Measurements from ENCODE around the gene NANOS2. TPM values are rescaled to one million over a fixed set of nuclear protein-coding genes. Genes with fewer than 3 reads are reported as not detected.

The NANOS2 gene
- total and polyA plus RNA-seq, 2 of the 13 experiments (the other 11 are each of a cell fraction or from before 2014, with no cell fraction given): not detected

DNA sequence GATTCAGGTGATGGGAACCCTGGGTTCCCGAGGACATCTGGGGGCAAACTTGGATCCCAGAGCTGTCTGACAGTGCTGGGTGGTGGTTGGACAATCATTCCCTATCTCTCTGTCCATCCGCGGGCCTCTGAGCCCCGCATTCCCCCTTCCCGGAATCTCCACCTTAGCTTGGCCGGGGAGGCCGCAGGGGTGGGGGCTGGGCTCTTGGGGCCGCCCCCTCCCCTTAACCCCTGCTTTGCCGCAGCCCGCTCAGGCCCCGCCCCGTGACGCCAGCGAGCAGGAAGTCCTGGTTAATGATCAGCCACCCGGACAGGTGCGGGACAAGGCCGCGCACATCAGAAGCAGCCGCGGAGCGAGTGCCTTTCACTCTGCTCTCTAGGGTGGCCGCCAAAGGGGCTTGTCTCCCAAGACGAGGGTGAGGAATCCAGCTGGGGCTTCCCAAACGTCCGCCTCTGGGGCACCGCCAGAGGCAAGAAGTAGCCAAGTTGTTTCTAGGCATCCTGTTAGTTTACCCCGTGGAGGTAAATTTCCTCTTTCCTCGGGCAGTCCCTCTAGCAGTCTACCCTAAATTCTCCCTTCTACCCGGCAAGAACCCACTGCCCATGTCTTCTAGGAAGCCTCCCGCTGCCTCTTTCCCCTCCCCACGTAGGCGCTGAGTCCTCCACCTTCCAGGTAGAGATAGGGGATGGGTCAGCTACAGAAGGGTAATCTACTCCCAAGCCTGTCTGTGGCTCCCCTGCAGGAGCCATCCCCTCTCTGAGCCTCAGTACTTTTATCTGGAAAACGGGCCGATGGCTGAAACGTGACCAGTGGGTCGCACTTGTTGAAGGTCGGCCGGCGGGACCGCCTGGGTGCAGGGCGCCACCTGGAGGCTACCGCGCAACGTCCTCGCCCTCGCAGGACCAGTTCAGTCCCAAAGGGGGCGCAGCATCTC lies 31.7 kb downstream of the NANOS2 start (continued):
- TF ChIP-seq ZNF282 (IDR thresholded peaks at IDR 0.05; ENCODE audit: partially characterized antibody) (no peak), ARNT (IDR thresholded peaks at IDR 0.05) (no peak), ZNF354B (CRISPR knock-in tag; IDR thresholded peaks at IDR 0.05) (0 out of 2 replicates have a peak, but pooled peaks have one; percentile 66), DNMT1 (CRISPR knock-in tag; IDR thresholded peaks at IDR 0.05) (no peak; the same call in 1 of the 2 replicates), ZBTB42 (CRISPR knock-in tag; IDR thresholded peaks at IDR 0.05) (0 out of 2 replicates have a peak, but pooled peaks have one; percentile 51), NPAS2 (CRISPR knock-in tag; IDR thresholded peaks at IDR 0.05; ENCODE audit: borderline replicate concordance) (no peak), HNRNPUL1 (IDR thresholded peaks at IDR 0.05; ENCODE audit: low read depth, low read length) (peak; percentile 99), ARID4A (CRISPR knock-in tag; IDR thresholded peaks at IDR 0.05; ENCODE audit: borderline replicate concordance) (peak; percentile 56; the same call in 1 of the 2 replicates), ZNF737 (CRISPR knock-in tag; IDR thresholded peaks at IDR 0.05; ENCODE audit: borderline replicate concordance) (no peak), ONECUT2 (CRISPR knock-in tag; IDR thresholded peaks at IDR 0.05) (0 out of 2 replicates have a peak, but pooled peaks have one; percentile 4), RFXAP (CRISPR knock-in tag; IDR thresholded peaks at IDR 0.05; ENCODE audit: borderline replicate concordance) (no peak; the same call in 1 of the 2 replicates), ZNF121 (CRISPR knock-in tag; IDR thresholded peaks at IDR 0.05) (peak; percentile 84), ZFP90 (CRISPR knock-in tag; IDR thresholded peaks at IDR 0.05; ENCODE audit: borderline replicate concordance) (no peak), SPEN (CRISPR knock-in tag; IDR thresholded peaks at IDR 0.05; ENCODE audit: low read depth) (peak; percentile 46; the same call in 1 of the 2 replicates), ISL2 (CRISPR knock-in tag; IDR thresholded peaks at IDR 0.05) (peak; percentile 80; the same call in 1 of the 2 replicates)
- TF ChIP-seq, protein P1, sequence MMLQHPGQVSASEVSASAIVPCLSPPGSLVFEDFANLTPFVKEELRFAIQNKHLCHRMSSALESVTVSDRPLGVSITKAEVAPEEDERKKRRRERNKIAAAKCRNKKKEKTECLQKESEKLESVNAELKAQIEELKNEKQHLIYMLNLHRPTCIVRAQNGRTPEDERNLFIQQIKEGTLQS (CRISPR knock-in tag; IDR thresholded peaks at IDR 0.05): peak; percentile 23; the same call in 1 of the 2 replicates
- TF ChIP-seq, protein P2, sequence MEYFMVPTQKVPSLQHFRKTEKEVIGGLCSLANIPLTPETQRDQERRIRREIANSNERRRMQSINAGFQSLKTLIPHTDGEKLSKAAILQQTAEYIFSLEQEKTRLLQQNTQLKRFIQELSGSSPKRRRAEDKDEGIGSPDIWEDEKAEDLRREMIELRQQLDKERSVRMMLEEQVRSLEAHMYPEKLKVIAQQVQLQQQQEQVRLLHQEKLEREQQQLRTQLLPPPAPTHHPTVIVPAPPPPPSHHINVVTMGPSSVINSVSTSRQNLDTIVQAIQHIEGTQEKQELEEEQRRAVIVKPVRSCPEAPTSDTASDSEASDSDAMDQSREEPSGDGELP (IDR thresholded peaks at IDR 0.05; ENCODE audit: borderline replicate concordance, low read depth): peak; percentile 82; the same call in 1 of the 2 replicates
- TF ChIP-seq, protein P3, sequence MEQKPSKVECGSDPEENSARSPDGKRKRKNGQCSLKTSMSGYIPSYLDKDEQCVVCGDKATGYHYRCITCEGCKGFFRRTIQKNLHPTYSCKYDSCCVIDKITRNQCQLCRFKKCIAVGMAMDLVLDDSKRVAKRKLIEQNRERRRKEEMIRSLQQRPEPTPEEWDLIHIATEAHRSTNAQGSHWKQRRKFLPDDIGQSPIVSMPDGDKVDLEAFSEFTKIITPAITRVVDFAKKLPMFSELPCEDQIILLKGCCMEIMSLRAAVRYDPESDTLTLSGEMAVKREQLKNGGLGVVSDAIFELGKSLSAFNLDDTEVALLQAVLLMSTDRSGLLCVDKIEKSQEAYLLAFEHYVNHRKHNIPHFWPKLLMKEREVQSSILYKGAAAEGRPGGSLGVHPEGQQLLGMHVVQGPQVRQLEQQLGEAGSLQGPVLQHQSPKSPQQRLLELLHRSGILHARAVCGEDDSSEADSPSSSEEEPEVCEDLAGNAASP (CRISPR knock-in tag; IDR thresholded peaks at IDR 0.05; ENCODE audit: borderline replicate concordance): peak; percentile 82
- TF ChIP-seq, protein P4, sequence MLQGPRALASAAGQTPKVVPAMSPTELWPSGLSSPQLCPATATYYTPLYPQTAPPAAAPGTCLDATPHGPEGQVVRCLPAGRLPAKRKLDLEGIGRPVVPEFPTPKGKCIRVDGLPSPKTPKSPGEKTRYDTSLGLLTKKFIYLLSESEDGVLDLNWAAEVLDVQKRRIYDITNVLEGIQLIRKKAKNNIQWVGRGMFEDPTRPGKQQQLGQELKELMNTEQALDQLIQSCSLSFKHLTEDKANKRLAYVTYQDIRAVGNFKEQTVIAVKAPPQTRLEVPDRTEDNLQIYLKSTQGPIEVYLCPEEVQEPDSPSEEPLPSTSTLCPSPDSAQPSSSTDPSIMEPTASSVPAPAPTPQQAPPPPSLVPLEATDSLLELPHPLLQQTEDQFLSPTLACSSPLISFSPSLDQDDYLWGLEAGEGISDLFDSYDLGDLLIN (CRISPR knock-in tag; IDR thresholded peaks at IDR 0.05; ENCODE audit: borderline replicate concordance): 0 out of 2 replicates have a peak, but pooled peaks have one; percentile 13

Measured in HepG2 (cell line).